ENCODE data around the gene YPEL3.
A peak's percentile ranks its signal among the peaks of the same experiment; 100 is the strongest.
"Not testable (repeated sequence)": the region's sequence is repeated elsewhere in the genome, so short reads cannot be mapped to it uniquely, and the experiment has no call there.

The YPEL3 gene

DNA sequence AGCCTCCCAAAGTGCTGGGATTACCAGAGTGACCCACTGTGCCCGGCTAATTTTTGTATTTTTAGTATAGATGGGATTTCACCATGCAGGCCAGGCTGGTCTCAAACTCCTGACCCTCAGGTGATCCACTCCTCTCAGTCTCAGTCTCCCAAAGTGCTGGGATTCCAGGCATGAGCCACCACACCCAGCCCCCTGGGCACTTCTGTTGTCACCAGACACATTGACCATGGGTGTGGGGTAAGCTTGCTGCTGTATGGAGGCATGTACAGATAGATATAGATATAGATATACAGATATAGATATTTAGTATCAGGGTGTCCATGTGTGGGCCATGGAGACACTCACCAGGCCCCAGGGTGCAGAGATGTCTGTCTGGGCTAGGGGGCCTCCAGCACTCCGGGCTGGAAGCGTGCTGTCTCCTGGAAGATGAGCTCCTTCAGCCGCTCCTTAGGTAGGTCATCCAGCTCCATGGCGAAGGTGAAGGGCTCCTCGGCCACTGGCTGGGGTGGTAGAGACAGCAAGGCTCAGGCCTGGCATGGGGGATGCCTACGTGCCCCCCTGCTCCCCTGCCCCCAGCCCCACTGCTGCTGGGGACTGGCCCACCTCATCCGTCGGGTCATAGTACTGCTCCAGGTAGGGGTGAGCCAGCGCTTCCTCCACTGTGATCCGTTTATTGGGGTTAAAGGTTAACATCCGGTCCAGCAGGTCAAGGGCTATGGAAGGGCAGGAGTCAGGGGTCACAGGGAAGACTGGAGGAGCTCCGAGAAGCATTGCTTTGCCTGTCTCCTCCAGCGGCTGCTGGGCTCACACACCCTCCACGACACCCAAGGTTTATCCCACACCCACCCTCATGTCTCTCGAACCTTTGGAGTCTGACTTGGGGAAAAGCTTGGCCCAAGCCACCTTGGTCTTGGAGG is 20.5 kb upstream of the YPEL3 start:
- no peak for DNase-seq

GRCh38 chr16:30115238-30115637 is 19.2 kb upstream of the YPEL3 start:
- no peak for DNase-seq

DNA sequence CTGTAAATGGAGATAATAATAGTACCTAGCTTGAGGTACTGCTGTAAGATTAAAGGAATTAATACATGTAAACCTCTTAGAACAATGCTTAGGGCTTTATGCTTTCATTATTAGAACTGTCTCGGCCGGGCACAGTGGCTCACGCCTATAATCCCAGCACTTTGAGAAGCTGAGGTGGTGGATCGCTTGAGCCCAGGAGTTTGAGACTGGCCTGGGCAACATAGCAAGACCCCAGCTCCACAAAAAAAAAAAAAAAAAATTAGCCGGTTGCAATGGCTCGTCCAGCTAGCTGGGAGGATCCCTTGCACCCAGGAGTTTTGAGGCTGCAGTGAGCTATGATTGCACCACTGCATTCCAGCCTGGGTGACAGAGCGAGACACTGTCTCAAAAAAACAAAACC is 18.8 kb upstream of the YPEL3 start:
- DNase-seq = not testable (repeated sequence)

DNA sequence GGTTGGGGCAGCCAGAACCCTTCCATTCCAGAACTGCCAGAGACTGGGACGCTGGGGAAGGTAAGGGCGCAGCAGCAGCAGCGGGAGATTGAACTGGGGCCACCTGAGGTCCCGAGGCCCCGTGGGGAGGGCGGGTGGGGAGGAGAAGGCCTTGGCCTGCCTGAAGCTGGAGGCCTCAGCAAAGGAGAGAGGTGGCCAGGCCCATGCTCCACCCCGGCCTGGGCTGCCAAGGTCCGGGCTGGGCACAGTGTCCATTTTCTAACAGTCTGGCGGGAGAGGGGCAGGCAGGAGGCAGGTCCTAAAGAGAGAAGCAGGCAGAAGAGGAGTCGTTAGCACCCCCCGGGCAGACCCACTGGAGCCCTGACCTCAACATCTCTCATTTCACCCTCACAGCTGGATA is 18.4 kb upstream of the YPEL3 start:
- no peak for DNase-seq

GRCh38 chr16:30113711-30114333 is 17.8 kb upstream of the YPEL3 start:
- DNase-seq = no peak

DNA sequence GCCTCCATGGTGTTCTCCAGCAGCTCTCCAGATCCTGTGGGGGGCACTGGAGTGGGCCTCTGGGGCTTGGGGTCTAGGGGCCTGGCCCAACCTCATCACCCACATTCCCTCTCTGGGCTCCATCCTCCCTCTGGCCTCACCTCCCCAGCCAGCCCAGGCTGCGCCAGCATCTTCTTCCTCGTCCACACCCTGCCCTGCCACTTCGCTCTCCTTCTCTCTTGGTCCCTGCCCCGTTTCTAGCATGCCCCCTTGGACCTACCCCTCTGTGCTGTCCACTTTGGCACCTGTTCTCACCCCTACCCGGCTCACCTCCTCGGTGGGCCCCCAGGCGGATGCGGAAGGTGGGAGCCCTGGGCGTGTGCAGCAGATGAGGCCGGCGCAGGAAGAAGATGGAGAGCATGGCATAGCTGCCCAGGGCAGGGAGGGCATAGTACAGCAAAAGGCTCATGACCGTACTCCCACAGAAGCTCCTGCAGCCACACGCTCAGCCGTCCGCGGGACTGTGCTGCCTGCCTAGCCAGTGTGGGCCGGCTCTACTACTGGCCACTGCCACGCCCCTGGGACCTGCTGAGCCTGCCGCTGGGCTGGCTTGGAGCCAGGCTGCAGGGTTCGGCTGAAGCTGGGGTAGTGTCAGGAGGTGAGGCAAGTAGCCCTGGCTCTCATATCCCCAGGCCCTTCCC is 17.2 kb upstream of the YPEL3 start, which contains the start of gene GDPD3:
Gene GDPD3, minus strand, starts transcription at position 507 of the 680 bp plus-strand sequence. Its CDS starts 59 bp downstream, at position 448.
- no peak for DNase-seq

GRCh38 chr16:30112197-30113030 is 16.4 kb upstream of the YPEL3 start:
- DNase-seq = no peak

GRCh38 chr16:30110661-30111060 is 14.6 kb upstream of the YPEL3 start:
- DNase-seq = no peak

DNA sequence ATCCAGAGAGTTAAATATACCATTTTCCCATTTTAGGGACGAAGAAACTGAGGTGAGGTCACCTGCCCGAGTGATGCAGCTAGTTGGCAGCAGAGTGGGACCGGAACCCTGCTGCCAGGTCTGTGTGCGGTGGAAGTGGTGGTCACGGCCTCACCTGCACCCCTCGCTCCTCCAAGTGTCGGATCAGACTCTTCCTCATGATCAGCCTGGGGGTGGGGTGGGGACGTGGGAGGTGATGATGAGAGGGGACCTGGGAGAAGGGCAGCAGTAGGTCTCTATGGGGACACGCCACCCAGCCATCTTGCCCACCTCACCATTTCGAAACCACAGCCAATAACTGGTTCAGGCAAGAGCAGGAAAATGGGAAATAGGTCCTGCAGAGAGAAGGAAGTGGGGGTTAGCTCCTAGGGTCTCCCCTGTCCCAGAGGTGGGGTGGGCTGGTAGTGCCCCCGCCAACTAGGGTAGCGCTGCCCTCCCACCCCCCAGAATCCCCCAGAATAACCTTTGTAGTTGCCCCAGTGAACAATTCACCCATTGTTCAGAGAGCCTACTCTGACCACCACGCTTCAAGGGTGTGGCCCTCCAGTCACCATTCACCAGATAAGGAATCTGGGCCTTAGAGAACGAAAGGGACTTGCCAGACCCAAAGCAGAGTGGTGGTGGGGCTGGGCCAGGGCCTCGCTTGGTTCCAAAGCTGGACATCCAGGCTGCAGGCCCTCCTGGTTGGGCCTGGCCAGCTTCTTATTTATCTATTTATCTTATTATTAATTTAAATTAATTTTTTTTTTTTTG is 12.2 kb upstream of the YPEL3 start:
- no peak for DNase-seq

- DNase-seq = no peak
Measured at GRCh38 chr16:30104492-30104891, 8.5 kb upstream of the YPEL3 start.

GRCh38 chr16:30104090-30104489 is 8.1 kb upstream of the YPEL3 start:
- no peak for DNase-seq

DNA sequence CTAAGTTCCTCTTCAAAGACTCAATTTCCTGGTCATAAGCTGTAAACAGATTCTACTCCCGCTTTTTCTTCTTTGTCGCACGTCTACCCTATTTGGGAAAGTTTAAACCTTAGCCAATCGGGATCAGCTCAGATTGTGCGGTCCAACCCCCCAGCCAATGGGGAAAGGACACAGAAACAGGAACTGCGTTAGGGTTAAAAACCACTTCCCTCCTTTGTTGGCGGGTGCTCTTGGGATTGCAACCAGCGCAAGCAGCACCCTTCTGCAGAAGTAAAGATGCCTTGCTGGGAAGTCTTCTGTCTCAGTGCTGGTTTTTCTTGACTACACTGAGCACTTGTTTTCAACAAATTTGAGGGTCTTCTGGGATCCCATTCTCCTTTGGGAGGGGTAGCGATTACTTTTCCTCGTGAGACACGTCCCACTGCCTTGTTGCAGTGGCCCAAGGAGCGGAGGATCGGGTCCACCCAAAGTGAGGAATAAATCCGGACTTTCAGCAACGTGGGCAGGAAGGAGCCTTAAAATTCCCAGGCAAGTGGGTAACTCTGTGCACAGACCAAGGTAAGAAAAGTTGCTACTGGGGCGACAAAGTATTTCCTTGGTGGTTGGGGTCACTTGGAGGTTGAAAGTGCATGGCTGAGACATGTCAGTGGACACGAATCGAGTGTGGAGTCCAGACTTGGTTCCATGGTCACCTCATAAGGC is 1.0 kb upstream of the YPEL3 start:
- DNase-seq = no peak

DNA sequence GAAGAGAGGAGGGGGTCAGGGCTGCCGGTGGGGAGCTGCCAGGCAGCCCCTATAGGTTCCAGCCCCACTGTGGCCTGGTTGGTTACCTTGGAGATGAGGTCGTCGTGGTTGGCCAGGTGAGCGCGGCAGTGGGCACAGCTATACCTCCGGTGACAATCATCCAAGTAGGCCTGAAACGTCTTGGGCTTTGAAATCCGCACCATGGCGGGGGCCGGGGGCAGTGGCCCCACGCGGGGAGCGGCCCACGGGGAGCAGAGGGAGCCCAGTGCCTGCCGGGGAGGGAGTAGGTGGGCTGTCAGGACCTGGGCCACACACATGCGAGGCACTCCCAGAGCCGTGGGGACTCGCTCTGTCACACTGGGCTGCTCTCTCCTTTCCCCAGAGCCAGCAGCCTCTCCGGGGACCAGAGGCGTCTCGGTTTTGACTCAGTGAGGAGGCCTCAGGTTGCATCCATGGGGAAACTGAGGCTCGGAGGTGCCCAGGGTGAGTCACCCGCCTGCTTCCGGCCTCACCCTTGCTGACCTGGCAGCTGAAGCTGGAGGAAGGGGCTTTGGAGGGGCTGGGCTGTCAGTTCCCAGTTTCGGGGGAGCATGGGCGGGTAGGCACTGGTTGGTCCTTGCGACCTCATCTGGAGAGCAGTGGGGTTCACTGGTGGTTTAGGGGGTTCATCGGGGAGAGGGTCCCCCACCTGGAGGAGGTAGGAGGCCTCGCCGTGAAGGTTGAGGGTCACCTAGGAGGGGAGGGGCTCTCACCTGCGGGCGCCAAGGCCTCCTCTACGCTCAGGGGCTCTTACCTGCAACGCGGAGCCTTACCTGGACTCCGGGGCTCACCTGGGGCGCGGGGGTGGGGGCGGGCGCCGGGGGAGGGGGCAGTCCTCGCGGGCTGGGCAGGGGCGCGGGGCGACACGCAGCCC is 591 bp downstream of the YPEL3 start:
- DNase-seq = no peak

GRCh38 chr16:30094541-30095165 is 1.4 kb downstream of the YPEL3 start:
- DNase-seq = no peak

DNA sequence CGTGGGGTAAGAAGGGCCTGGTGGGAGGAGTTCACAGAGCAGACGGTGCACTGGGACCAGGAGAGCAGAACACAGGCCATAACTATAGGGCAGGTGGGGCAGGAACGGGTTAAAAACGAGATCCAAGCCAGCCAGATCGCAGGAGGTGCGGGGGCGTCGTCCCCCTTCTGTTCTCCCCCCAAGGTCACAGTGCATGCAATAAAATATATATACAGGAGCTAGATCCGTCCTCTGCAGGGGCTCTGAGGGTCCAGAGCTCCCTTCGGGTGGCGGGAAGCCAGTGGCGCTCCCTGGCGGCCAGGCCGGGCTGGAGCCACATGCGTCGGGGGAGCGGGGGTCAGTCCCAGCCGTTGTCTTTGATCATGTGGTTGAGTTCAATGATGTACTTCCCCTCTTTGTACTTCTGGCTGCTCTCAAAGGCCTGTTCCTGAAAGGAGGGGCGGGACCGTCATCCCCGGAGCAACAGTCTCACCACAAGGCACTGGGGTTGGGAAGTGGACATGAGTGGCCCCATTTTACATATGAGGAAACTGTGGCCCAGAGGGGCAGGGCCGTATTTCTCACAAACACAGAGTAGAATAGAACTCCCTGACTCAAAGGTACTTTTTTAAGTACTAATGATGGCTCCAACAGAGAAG is 3.5 kb downstream of the YPEL3 start:
- DNase-seq = peak; percentile 76

GRCh38 chr16:30091474-30092372 is 4.3 kb downstream of the YPEL3 start, which contains the start of gene TBX6:
TBX6 (minus strand) TSS chr16:30091924; CDS start chr16:30091193, 731 bp downstream.
- peak; percentile 88 for DNase-seq

- no peak for DNase-seq
Measured at GRCh38 chr16:30090610-30091331, 5.2 kb downstream of the YPEL3 start.
